Hindlimb muscle (tissue), 1 donor: Measurements from ENCODE around the gene NHLRC1. TPM values are rescaled to one million over a fixed set of nuclear protein-coding genes. Genes with fewer than 3 reads are reported as not detected.

ENCODE experiments used
- DNase-seq: peaks from one replicate; pipeline ENCODE4 v3.0.0-alpha.2; 2013
- polyA plus RNA-seq: library from polyadenylated mRNA; unstranded; fragments of 120-200 nt; gene quantifications from one replicate; pipeline ENCODE4 v1.2.1, GENCODE V29; 2013; ENCODE audit not compliant: insufficient read length

The NHLRC1 gene
- polyA plus RNA-seq, 1 donor, result 3.9 TPM

GRCh38 chr6:18138906-18139305 lies 16.4 kb upstream of the NHLRC1 start:
- no peak for DNase-seq

GRCh38 chr6:18136260-18136659 lies 13.8 kb upstream of the NHLRC1 start:
- DNase-seq, result no peak

- DNase-seq, result no peak
Observed at GRCh38 chr6:18135171-18135570, 12.7 kb upstream of the NHLRC1 start.

DNA sequence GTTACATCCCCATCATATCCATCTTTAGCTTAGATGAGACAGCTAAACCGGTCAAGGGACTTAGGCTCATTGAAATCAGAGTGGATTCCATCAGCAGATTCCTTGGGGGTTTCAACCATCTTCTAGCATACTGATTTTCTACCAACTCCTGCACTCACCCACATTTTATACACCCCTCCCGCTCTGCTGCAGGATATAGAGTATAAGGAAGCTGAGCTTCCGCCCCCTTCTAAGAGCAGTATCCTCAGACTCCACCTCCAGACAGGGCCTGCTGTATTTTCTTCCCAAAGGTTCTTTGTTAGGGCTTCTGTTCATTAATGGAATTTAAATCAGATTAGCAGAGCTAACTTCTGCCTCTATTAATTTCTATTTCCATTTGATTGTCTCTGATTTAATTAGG lies 9.9 kb upstream of the NHLRC1 start:
- DNase-seq, result no peak

- no peak for DNase-seq
Observed at GRCh38 chr6:18126121-18126520, 3.6 kb upstream of the NHLRC1 start.

DNA sequence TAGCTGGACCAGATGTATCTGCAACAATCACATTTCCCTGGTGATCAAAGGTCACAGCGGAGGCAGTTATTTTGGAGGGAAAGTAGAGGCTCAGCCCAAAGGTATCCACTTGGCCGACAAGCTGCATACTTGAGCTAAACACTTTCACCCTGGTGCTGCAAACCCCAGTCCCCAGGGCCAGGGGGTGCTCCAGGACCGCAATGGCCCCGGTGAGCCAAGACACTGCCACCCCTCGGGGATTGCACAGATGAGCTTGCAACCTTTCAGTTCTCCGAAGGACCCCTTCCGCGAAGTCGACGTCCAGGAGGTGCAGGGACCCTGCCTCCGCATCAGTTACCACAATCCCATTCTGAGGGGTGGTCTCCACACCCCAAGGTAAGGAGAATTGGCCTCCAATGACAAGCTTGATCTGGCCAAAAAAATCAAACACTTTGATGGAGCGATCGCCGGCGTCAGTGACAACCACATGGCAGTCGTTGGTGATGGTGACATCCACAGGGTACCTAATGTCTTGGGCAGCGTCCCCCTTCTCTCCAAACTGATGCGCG lies 823 bp downstream of the NHLRC1 start:
- no peak for DNase-seq

DNA sequence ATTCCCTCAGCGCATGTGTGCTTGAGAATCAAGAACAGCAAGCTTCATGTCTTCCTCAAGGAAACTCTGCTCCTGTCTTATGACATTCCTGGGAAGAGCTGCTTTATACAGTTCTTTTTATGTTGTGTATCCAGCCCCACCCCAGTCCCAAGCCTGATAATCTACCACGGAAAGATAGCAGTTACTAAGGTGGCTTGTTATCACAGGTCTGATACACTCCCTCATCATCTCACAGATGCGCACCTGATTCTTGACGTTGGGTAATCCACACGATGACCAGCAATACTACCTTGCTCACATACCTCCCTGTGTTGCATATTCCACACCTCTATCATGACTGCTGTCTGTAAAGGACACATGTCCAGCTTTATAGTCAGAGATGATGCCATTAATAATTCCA lies 3.2 kb downstream of the NHLRC1 start:
- no peak for DNase-seq

GRCh38 chr6:18118330-18118729 lies 4.1 kb downstream of the NHLRC1 start:
- no peak for DNase-seq

- DNase-seq, result no peak
Observed at GRCh38 chr6:18117136-18117535, 5.3 kb downstream of the NHLRC1 start.

- no peak for DNase-seq
Observed at GRCh38 chr6:18115356-18115755, 7.1 kb downstream of the NHLRC1 start.

GRCh38 chr6:18110162-18110561 lies 12.3 kb downstream of the NHLRC1 start:
- no peak for DNase-seq

- no peak for DNase-seq
Observed at GRCh38 chr6:18107061-18107460, 15.4 kb downstream of the NHLRC1 start.

GRCh38 chr6:18102783-18103509 lies 19.5 kb downstream of the NHLRC1 start:
- DNase-seq, result no peak

GRCh38 chr6:18101873-18102272 lies 20.6 kb downstream of the NHLRC1 start:
- no peak for DNase-seq

GRCh38 chr6:18101271-18101670 lies 21.2 kb downstream of the NHLRC1 start:
- DNase-seq, result no peak

DNA sequence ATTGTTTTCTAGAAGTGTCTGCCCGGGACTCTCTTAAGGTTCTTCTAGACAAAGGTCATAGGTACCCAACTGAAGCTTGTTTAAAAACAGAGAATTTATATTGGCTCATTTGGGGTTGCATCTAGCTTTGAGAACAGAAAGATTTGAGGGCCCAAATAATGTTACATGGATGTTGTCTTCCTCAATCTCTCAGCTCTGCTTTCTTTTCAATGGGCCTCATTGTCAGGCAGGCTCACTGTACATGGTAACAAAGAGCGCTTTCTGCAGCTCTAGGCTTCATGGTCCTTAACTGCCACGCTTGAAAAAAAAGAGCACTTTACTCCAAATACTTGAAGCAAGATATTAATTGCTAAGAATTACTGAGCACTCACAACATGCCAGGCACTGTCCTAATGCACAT lies 22.2 kb downstream of the NHLRC1 start:
- no peak for DNase-seq

GRCh38 chr6:18099511-18099910 lies 23.0 kb downstream of the NHLRC1 start:
- DNase-seq, result no peak

DNA sequence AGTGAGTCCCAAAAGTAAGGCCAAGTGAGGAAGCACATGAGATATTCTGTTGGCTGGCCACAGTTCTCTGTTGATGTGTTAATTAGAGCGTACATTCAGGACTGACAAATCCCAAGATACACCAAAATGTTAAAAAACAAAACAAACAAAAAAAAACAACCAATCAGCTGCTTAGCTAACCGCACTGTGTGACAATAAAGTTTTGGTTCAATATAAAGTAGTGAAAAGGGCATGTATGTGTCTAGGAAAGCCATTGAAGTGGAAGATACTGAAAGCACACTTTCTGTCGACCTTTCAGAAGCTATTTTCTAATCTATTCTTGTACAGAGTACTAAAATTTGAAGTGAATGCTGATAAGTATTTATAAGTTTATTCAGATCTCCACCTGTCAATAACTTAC lies 26.1 kb downstream of the NHLRC1 start:
- DNase-seq, result no peak

DNA sequence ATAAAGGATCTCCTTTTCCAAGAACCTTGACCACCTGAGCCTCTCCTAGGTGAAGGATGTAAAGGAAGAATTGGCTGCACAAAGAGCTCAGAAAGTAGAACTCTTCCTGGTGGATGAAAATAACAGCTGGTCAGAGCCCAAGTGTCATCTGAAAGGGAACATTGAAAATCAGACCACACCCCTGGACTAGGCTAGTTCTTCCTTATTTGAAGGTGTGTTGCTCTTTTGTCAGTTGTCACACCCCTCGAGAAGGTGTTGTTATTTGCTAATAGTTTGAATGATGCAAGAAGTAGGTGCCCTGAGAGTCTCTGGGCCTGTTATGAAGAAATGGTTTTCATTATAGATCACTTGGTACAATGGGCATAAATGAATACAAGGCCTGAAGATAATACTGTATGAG lies 31.1 kb downstream of the NHLRC1 start:
- DNase-seq, result no peak

DNA sequence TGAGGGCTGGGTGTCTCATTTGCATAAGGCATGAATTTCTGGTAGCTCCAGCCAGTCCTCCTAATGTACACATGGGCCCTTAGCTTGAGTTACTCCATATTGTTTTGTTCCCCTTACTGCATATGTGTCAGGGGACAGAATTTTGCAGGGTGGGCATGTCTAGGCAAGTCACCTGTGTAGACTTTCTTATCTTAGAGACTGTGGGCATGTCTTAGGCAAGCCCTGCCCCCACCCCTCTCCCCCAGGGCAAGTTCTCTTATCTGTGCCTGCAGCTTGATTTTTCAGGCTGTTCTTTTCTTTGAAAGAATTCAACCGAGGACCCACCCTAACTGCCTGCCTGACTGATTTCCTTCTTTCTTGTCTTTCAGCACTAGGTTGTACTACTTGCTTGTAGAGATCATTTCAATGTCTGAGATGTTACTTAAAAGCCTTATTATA lies 32.1 kb downstream of the NHLRC1 start:
- no peak for DNase-seq

- DNase-seq, result no peak
Observed at GRCh38 chr6:18088419-18089296, 33.8 kb downstream of the NHLRC1 start.

DNA sequence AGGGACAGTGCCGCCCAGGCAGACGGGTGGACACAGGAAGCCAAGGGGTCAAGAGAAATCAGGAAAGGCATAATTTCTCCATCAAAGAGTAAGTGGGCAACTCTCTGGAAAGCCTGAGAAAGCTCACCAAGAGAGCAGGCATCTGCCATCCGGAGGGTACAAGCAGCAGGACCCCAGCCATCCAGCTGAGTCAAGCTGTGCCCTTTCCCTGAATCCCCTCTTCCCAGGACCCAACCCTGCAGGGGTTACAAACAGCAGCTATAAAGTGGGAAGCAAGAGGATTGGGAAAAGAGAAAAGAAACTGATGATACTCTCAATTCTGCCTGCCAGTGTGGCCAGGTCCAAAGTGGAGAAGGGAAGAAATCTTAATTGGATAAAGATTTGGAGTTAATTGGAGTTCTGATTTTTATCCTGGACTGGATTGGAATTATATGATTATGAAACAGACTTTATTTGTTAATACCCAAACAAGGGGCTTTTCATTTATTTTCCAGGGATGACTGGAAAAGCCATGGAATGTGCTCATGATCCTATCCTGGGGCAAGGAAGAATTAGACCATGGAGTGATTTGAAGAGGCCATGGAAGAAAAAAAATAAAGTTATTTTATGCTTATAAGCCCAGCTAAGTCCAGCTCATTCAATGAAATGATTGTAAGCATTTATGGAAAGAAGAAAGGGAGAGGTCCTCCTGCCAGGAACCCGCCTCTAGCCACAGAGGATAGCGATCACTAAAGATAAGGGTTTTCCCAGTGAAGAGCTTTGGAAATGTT lies 34.9 kb downstream of the NHLRC1 start:
- no peak for DNase-seq
